Colonic mucosa (tissue), 4 donors: ENCODE results near the gene TNFSF13. TPM values are rescaled to one million over a fixed set of nuclear protein-coding genes. Genes with fewer than 3 reads are reported as not detected.

Experiments used
- DNase-seq: peaks from one replicate; pipeline ENCODE4 v3.0.0-alpha.2; 2020
- H3K27ac ChIP-seq: fragments of 200-600 bp; one replicate; pipeline ENCODE4 v1.8.0; 2021
- H3K27me3 ChIP-seq: fragments of 200-600 bp; one replicate; pipeline ENCODE4 v1.8.0; 2021
- H3K36me3 ChIP-seq: fragments of 200-600 bp; one replicate; pipeline ENCODE4 v1.8.0; 2021
- H3K4me1 ChIP-seq: fragments of 200-600 bp; one replicate; pipeline ENCODE4 v1.8.0; 2021; ENCODE audit warnings: mild to moderate bottlenecking
- H3K4me3 ChIP-seq: fragments of 200-600 bp; one replicate; pipeline ENCODE4 v1.8.0; 2021
- H3K9ac ChIP-seq, 2 donors: one replicate each; pipeline ENCODE4 v1.7.0; 2013; ENCODE audit warnings: control low read depth in 2 of 2, low read depth in 2 of 2, low read length in 2 of 2
- H3K9me3 ChIP-seq: fragments of 200-600 bp; one replicate; pipeline ENCODE4 v1.8.0; 2021
- intact Hi-C: fragments of 100-400 bp; cut with DNase I; formaldehyde crosslinking; loops from one replicate; pipeline ENCODE4 v1.14.1; 2022
- total RNA-seq, 2 donors: library from RNA; stranded (reverse); fragmentation: NEBNext Ultra II Directional in 1 of 2; extraction: Animal tissue kit (Norgen Biotek cat#: 25700) in 1 of 2; gene quantifications; one replicate each; pipeline ENCODE4 v1.2.1, GENCODE V29; 2021
- TF ChIP-seq, protein P1 (sequence below): fragments of 200-600 bp; IDR thresholded peaks from one replicate; pipeline ENCODE4 v1.8.0; 2022; ENCODE audit warnings: antibody characterized with exemption, mild to moderate bottlenecking
- donor health status: healthy.
- donor health status: DM: no; HTN: no; CAD: no.
- donor health status: DM: no; HTN: no; CAD: no.

TNFSF13 gene
- total RNA-seq, 2 donors from 2014 or later, result 67.5 to 125 TPM

DNA sequence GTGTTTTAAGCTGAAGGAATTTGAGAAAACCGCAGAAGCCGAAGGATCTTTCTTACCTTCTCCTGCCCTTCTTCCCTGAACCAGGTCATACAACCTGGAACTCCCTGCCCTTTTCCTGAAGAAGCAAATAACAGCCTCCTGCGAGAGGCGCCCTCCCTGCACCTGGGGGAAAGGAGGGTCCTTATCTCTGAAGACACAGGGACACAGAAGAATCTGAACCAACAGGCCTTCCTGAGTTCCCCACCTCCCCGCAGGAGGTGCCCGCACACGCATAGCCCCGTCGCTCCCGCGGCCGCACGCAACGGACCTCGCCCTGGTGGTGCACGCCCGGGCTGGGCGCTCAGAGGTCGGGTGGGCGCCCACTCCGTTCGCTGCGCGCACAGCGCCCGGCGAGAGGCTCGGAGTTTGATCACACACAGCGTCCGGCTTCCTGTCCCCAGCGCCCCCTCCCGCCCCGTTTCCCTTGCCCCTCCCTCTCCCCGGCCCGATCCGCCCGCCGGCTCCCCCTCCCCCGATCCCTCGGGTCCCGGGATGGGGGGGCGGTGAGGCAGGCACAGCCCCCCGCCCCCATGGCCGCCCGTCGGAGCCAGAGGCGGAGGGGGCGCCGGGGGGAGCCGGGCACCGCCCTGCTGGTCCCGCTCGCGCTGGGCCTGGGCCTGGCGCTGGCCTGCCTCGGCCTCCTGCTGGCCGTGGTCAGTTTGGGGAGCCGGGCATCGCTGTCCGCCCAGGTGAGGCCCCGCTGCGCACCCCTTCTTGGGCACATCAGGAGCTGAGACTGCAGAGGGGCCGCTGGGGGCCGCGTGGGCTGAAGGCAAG, 9.8 kb upstream of the TNFSF13 start, which contains the start of gene TNFSF12:
TNFSF12 (plus strand) TSS at position 474 of the 816 bp plus-strand sequence; CDS start at position 570, 96 bp downstream.
- peak; percentile 73 for DNase-seq
- Histone ChIP-seq H3K4me1 (peaks cover 5% of the 10 kb centered on the region), H3K9me3 (no peaks in the 10 kb centered on the region), H3K9ac (peak within 1 kb of the TSS; percentile 85 to 88), H3K27ac (peak within 1 kb of the TSS; percentile 80), H3K36me3 (no peaks in the 10 kb centered on the region), H3K4me3 (peak within 1 kb of the TSS; percentile 69), H3K27me3 (no peaks in the 10 kb centered on the region)
- TF ChIP-seq, protein P1, sequence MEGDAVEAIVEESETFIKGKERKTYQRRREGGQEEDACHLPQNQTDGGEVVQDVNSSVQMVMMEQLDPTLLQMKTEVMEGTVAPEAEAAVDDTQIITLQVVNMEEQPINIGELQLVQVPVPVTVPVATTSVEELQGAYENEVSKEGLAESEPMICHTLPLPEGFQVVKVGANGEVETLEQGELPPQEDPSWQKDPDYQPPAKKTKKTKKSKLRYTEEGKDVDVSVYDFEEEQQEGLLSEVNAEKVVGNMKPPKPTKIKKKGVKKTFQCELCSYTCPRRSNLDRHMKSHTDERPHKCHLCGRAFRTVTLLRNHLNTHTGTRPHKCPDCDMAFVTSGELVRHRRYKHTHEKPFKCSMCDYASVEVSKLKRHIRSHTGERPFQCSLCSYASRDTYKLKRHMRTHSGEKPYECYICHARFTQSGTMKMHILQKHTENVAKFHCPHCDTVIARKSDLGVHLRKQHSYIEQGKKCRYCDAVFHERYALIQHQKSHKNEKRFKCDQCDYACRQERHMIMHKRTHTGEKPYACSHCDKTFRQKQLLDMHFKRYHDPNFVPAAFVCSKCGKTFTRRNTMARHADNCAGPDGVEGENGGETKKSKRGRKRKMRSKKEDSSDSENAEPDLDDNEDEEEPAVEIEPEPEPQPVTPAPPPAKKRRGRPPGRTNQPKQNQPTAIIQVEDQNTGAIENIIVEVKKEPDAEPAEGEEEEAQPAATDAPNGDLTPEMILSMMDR, result no peak
- intact Hi-C loops, result no loop called here

DNA sequence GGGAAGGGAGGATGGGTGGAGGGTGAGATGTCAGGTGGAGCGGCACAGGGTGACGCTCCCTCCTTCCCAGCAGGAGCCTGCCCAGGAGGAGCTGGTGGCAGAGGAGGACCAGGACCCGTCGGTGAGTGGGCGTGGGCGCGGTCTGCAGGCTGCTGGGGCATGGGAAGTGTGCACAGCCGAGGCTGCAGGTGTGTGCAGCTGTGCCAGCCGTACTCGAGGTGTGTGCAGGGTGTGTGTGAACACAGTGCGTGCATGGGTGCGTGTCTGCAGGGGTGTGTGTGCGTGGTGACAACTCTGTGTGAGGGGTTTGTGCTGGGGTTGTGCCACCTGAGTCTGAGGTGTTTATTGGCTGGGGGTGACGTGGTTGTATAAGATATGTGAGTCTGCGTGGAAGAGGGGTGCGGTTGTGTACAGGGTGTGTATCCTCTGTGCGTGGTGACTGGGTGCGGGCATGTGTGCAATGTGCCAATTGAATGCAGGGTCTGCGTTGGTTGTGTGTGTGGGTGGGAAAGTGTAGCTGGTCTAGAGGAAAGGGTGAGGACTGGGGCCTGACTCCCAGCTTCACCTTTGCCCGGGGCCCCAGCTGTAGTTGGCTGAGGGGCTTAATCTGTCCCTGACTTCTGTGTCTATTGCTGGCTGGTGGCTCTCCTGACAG, 9.0 kb upstream of the TNFSF13 start:
- intact Hi-C loops, result no loop called here
- TF ChIP-seq, protein P1, result no peak
- Histone ChIP-seq H3K9ac (peak overlapping the region; percentile 85 to 88), H3K27ac (peak overlapping the region; percentile 80), H3K27me3 (no peaks in the 10 kb centered on the region), H3K9me3 (no peaks in the 10 kb centered on the region), H3K36me3 (no peaks in the 10 kb centered on the region), H3K4me3 (peak overlapping the region; percentile 69), H3K4me1 (peaks cover 5% of the 10 kb centered on the region)
- DNase-seq, result peak; percentile 57

DNA sequence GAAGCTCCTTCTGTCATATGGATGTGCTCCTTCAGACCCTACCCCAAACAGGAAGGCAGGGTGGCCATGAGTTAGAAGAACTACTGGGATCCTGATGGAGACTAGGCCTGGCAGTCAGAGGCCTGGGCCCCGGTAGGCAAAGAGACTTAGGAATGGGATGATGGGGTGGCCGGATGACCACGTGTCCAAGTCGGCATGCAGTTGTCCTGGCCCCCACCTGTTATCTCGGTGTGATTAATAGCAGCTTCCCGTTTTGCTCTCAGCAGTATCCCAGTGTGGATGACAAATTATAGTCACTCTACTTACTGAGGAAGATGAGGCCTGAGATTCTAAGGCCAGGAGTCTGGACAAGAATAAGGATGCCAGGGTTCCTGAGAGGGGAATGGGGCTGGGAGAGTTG, 8.2 kb upstream of the TNFSF13 start:
- intact Hi-C loops, result no loop called here
- no peak overlapping the region for H3K9ac ChIP-seq
- peaks cover 5% of the 10 kb centered on the region for H3K4me1 ChIP-seq
- H3K27me3 ChIP-seq, result no peaks in the 10 kb centered on the region
- no peak overlapping the region for H3K27ac ChIP-seq
- DNase-seq, result no peak
- no peak overlapping the region for H3K4me3 ChIP-seq
- no peaks in the 10 kb centered on the region for H3K9me3 ChIP-seq
- no peaks in the 10 kb centered on the region for H3K36me3 ChIP-seq
- TF ChIP-seq, protein P1, result no peak

DNA sequence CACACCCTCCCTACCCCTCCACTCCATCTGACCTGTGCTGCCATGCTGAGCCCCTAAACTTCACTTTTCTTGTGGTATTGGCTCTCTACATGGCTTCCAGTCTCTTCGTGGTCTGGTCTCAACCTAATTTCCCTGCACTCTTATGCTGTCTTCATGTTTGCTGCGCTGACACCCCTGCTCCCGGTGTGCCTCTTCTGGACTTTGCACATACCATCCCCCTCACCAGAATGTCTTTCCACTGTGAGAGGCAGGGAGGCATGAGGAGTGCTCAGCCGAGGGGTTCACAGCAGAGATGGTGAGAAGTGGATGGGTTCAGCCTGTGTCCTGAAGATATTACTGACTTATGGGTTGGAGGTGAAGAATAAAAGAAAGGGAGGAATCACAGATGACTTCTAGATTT, 7.2 kb upstream of the TNFSF13 start:
- peaks cover 5% of the 10 kb centered on the region for H3K4me1 ChIP-seq
- intact Hi-C loops, result no loop called here
- TF ChIP-seq, protein P1, result no peak
- DNase-seq, result no peak
- H3K9ac ChIP-seq, result no peak overlapping the region
- no peaks in the 10 kb centered on the region for H3K27me3 ChIP-seq
- no peaks in the 10 kb centered on the region for H3K9me3 ChIP-seq
- no peaks in the 10 kb centered on the region for H3K36me3 ChIP-seq
- no peak overlapping the region for H3K27ac ChIP-seq
- H3K4me3 ChIP-seq, result no peak overlapping the region

DNA sequence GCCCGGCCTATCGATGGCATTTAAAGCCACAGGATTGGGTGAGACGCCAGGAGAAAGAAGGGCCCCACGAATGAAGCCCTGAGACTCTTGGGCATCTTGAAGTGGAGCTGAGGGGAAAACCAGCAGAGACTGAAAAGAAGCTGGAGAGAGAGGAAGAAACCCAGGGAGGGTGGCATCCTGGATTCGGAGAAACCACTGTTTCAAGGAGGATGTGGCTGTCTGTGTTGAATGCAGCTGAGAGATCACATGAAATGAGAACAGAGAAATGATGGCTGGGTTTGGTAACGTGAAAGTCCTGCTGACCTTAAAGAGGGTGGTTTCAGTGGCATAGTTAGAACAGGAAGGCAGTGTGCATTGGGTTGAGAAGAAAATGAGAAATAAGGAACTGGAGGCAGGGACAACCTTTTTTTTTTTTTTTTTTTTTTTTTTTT, 5.9 kb upstream of the TNFSF13 start:
- Histone ChIP-seq H3K9me3 (no peaks in the 10 kb centered on the region), H3K9ac (no peak overlapping the region), H3K4me3 (no peak overlapping the region), H3K27me3 (no peaks in the 10 kb centered on the region), H3K27ac (peak overlapping the region; percentile 36), H3K36me3 (no peaks in the 10 kb centered on the region), H3K4me1 (peaks cover 8% of the 10 kb centered on the region)
- TF ChIP-seq, protein P1, result no peak
- no peak for DNase-seq
- intact Hi-C loops, result no loop called here
